SK-N-SH (cell line): ENCODE results near the gene SOCS3.

ENCODE experiments used
- RFX5 ChIP-seq: IDR thresholded peaks from 2 replicates; pipeline ENCODE4 v1.6.1; 2012; ENCODE audit warnings: mild to moderate bottlenecking, improper control_type of control experiment, low read length
- TF ChIP-seq, protein P1 (sequence below): fragments of 200-600 bp; sonication (generic); IDR thresholded peaks from 2 replicates; pipeline ENCODE4 v1.6.1; 2017; ENCODE audit warnings: antibody characterized with exemption, mild to moderate bottlenecking, moderate library complexity

GRCh38 chr17:78380370-78380769, 20.5 kb upstream of the SOCS3 start:
- TF ChIP-seq, protein P1, sequence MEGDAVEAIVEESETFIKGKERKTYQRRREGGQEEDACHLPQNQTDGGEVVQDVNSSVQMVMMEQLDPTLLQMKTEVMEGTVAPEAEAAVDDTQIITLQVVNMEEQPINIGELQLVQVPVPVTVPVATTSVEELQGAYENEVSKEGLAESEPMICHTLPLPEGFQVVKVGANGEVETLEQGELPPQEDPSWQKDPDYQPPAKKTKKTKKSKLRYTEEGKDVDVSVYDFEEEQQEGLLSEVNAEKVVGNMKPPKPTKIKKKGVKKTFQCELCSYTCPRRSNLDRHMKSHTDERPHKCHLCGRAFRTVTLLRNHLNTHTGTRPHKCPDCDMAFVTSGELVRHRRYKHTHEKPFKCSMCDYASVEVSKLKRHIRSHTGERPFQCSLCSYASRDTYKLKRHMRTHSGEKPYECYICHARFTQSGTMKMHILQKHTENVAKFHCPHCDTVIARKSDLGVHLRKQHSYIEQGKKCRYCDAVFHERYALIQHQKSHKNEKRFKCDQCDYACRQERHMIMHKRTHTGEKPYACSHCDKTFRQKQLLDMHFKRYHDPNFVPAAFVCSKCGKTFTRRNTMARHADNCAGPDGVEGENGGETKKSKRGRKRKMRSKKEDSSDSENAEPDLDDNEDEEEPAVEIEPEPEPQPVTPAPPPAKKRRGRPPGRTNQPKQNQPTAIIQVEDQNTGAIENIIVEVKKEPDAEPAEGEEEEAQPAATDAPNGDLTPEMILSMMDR, result no peak
- TF ChIP-seq RFX5, result no peak
